NT2/D1 (cell line): ENCODE measurements around the gene SEMA6B.

ENCODE experiments used
- DNase-seq: peaks from one replicate; pipeline ENCODE4 v3.0.0-alpha.2; 2011; ENCODE audit warnings: low read depth, low spot score
- H3K27me3 ChIP-seq: 2 replicates; pipeline ENCODE4 v1.6.0; 2011; ENCODE audit warnings: mild to moderate bottlenecking; ENCODE audit not compliant: insufficient read length, insufficient read depth
- H3K36me3 ChIP-seq: 2 replicates; pipeline ENCODE4 v1.6.1; 2011; ENCODE audit warnings: mild to moderate bottlenecking, low read length, mixed read lengths; ENCODE audit not compliant: insufficient read depth, insufficient read length
- H3K4me1 ChIP-seq: 2 replicates; pipeline ENCODE4 v1.5.1; 2011; ENCODE audit not compliant: insufficient read depth, insufficient read length
- H3K4me3 ChIP-seq: 2 replicates; pipeline ENCODE4 v1.5.1; 2011; ENCODE audit warnings: low read depth; ENCODE audit not compliant: insufficient read length
- H3K9ac ChIP-seq: 2 replicates; pipeline ENCODE4 v1.6.0; 2011; ENCODE audit warnings: low read depth; ENCODE audit not compliant: insufficient read length
- H3K9me3 ChIP-seq: 2 replicates; pipeline ENCODE4 v1.5.1; 2011; ENCODE audit warnings: mild to moderate bottlenecking, low read length; ENCODE audit not compliant: insufficient read depth
- SUZ12 ChIP-seq: IDR thresholded peaks from 2 replicates; pipeline ENCODE4 v1.6.1; 2011; ENCODE audit not compliant: insufficient read length, insufficient read depth; ENCODE audit errors: extremely low read depth
- YY1 ChIP-seq: IDR thresholded peaks from 2 replicates; pipeline ENCODE4 v1.6.1; 2011; ENCODE audit not compliant: insufficient read length, insufficient read depth
- ZNF274 ChIP-seq: IDR thresholded peaks from 2 replicates; pipeline ENCODE4 v1.6.1; 2011; ENCODE audit warnings: mild to moderate bottlenecking, low read depth, low read length

SEMA6B gene

GRCh38 chr19:4586691-4587090 lies 27.2 kb upstream of the SEMA6B start:
- Histone ChIP-seq H3K27me3 (peaks cover 19% of the 10 kb centered on the region), H3K9ac (peak overlapping the region; percentile 23), H3K9me3 (no peaks in the 10 kb centered on the region), H3K4me3 (no peak overlapping the region), H3K36me3 (no peaks in the 10 kb centered on the region), H3K4me1 (peaks cover 28% of the 10 kb centered on the region)
- TF ChIP-seq YY1 (no peak), ZNF274 (no peak), SUZ12 (no peak)
- DNase-seq, result no peak

- H3K4me1 ChIP-seq, result peaks cover 28% of the 10 kb centered on the region
- H3K36me3 ChIP-seq, result no peaks in the 10 kb centered on the region
- no peak overlapping the region for H3K4me3 ChIP-seq
- H3K9me3 ChIP-seq, result no peaks in the 10 kb centered on the region
- peak overlapping the region; percentile 23 for H3K9ac ChIP-seq
- DNase-seq, result no peak
- TF ChIP-seq YY1 (no peak), ZNF274 (no peak), SUZ12 (no peak)
- H3K27me3 ChIP-seq, result peaks cover 19% of the 10 kb centered on the region
Measured at GRCh38 chr19:4586245-4586644, 26.8 kb upstream of the SEMA6B start.

GRCh38 chr19:4585556-4585955 lies 26.1 kb upstream of the SEMA6B start:
- H3K9me3 ChIP-seq, result no peaks in the 10 kb centered on the region
- peaks cover 19% of the 10 kb centered on the region for H3K27me3 ChIP-seq
- H3K36me3 ChIP-seq, result no peaks in the 10 kb centered on the region
- H3K4me3 ChIP-seq, result no peak overlapping the region
- peaks cover 28% of the 10 kb centered on the region for H3K4me1 ChIP-seq
- no peak for TF ChIP-seq YY1
- TF ChIP-seq ZNF274, result no peak
- no peak for DNase-seq
- no peak overlapping the region for H3K9ac ChIP-seq

GRCh38 chr19:4584670-4585460 lies 25.4 kb upstream of the SEMA6B start:
- H3K4me3 ChIP-seq, result peak overlapping the region; percentile 75
- H3K9me3 ChIP-seq, result no peaks in the 10 kb centered on the region
- H3K4me1 ChIP-seq, result peaks cover 31% of the 10 kb centered on the region
- peak overlapping the region; percentile 76 for H3K9ac ChIP-seq
- peaks cover 22% of the 10 kb centered on the region for H3K27me3 ChIP-seq
- no peak for DNase-seq
- TF ChIP-seq SUZ12, result no peak
- no peak for TF ChIP-seq ZNF274
- no peak for TF ChIP-seq YY1
- no peaks in the 10 kb centered on the region for H3K36me3 ChIP-seq

GRCh38 chr19:4583961-4584669 lies 24.6 kb upstream of the SEMA6B start:
- peak overlapping the region; percentile 75 for H3K4me3 ChIP-seq
- no peaks in the 10 kb centered on the region for H3K36me3 ChIP-seq
- no peak for DNase-seq
- H3K9me3 ChIP-seq, result no peaks in the 10 kb centered on the region
- peaks cover 35% of the 10 kb centered on the region for H3K4me1 ChIP-seq
- H3K9ac ChIP-seq, result peak overlapping the region; percentile 76
- TF ChIP-seq ZNF274, result no peak
- TF ChIP-seq SUZ12, result no peak
- TF ChIP-seq YY1, result no peak
- peaks cover 22% of the 10 kb centered on the region for H3K27me3 ChIP-seq

GRCh38 chr19:4582980-4583842 lies 23.7 kb upstream of the SEMA6B start:
- TF ChIP-seq ZNF274, result no peak
- no peak for TF ChIP-seq YY1
- no peak for TF ChIP-seq SUZ12
- H3K4me1 ChIP-seq, result peaks cover 35% of the 10 kb centered on the region
- H3K9ac ChIP-seq, result no peak overlapping the region
- no peaks in the 10 kb centered on the region for H3K9me3 ChIP-seq
- peaks cover 22% of the 10 kb centered on the region for H3K27me3 ChIP-seq
- no peak overlapping the region for H3K4me3 ChIP-seq
- H3K36me3 ChIP-seq, result no peaks in the 10 kb centered on the region
- no peak for DNase-seq
